HEK293 (cell line): Measurements from ENCODE around the gene TUBG1.
A peak's percentile ranks its signal among the peaks of the same experiment; 100 is the strongest.

ENCODE experiments used
- CTCF ChIA-PET: fragments of 350-600 bp; formaldehyde crosslinking; extraction: SDS; loops from one replicate; lab custom pipeline; 2021; ENCODE audit warnings: antibody characterized with exemption; lab: Yijun Ruan, JAX
- POLR2A ChIA-PET: fragments of 300-600 bp; formaldehyde crosslinking; extraction: SDS; loops from one replicate; lab custom pipeline; 2020; ENCODE audit warnings: antibody characterized with exemption, inconsistent platforms; lab: Yijun Ruan, JAX
- H3K27ac ChIP-seq: fragments of 200-500 bp; sonication (Bioruptor generic); 2 replicates; pipeline ENCODE4 v1.5.1; 2014; ENCODE audit warnings: low read depth, low read length, control low read depth, inconsistent platforms; ENCODE audit errors: extremely low read depth
- H3K36me3 ChIP-seq, 2 experiments: fragments of 200-500 bp in 1 of 2; sonication (Bioruptor generic) in 1 of 2; 1 replicate in 1 of 2; 2 replicates in 1 of 2; pipeline ENCODE4 v1.5.1; 2014 to 2017; ENCODE audit warnings: inconsistent platforms in 2 of 2, low read length in 2 of 2; ENCODE audit not compliant: control insufficient read depth in 2 of 2, insufficient read depth in 1 of 2
- H3K4me1 ChIP-seq: fragments of 200-500 bp; sonication (Bioruptor generic); 2 replicates; pipeline ENCODE4 v1.5.1; 2014; ENCODE audit warnings: mild to moderate bottlenecking, low read length, inconsistent platforms; ENCODE audit not compliant: control insufficient read depth, insufficient read depth
- H3K4me3 ChIP-seq: 2 replicates; pipeline ENCODE4 v1.5.1; 2011; ENCODE audit warnings: low read depth, mild to moderate bottlenecking, control low read depth, low read length, moderate library complexity
- H3K9me3 ChIP-seq: fragments of 200-500 bp; sonication (Bioruptor generic); 2 replicates; pipeline ENCODE4 v1.5.1; 2014; ENCODE audit warnings: low read depth, low read length, inconsistent platforms; ENCODE audit not compliant: control insufficient read depth, insufficient read depth
- BCL11A ChIP-seq: fragments of 450-650 bp; formaldehyde crosslinking; IDR thresholded peaks from 2 replicates; pipeline ENCODE4 v1.5.1; 2016; ENCODE audit warnings: low read depth, missing biosample characterization, missing genetic modification characterization
- GFI1B ChIP-seq: fragments of 450-650 bp; formaldehyde crosslinking; IDR thresholded peaks from 2 replicates; pipeline ENCODE4 v1.5.1; 2016; ENCODE audit warnings: missing biosample characterization, missing genetic modification characterization
- GLI4 ChIP-seq: fragments of 450-650 bp; formaldehyde crosslinking; IDR thresholded peaks from 2 replicates; pipeline ENCODE4 v1.5.1; 2016; ENCODE audit warnings: missing biosample characterization, missing genetic modification characterization
- GLIS1 ChIP-seq: fragments of 450-650 bp; formaldehyde crosslinking; IDR thresholded peaks from 2 replicates; pipeline ENCODE4 v1.5.1; 2016; ENCODE audit warnings: missing biosample characterization, missing genetic modification characterization
- KLF16 ChIP-seq: fragments of 450-650 bp; formaldehyde crosslinking; IDR thresholded peaks from 2 replicates; pipeline ENCODE4 v1.5.1; 2017; ENCODE audit warnings: missing biosample characterization, missing genetic modification characterization
- PRDM10 ChIP-seq: fragments of 450-650 bp; formaldehyde crosslinking; IDR thresholded peaks from 2 replicates; pipeline ENCODE4 v1.5.1; 2016; ENCODE audit warnings: missing biosample characterization, missing genetic modification characterization
- ZFP3 ChIP-seq: fragments of 450-650 bp; formaldehyde crosslinking; IDR thresholded peaks from 2 replicates; pipeline ENCODE4 v1.5.1; 2016; ENCODE audit warnings: low read depth, missing biosample characterization, missing genetic modification characterization
- ZNF155 ChIP-seq: fragments of 450-650 bp; formaldehyde crosslinking; IDR thresholded peaks from 2 replicates; pipeline ENCODE4 v1.5.1; 2016; ENCODE audit warnings: missing biosample characterization, missing genetic modification characterization
- ZNF19 ChIP-seq: fragments of 450-650 bp; formaldehyde crosslinking; IDR thresholded peaks from 2 replicates; pipeline ENCODE4; 2016; ENCODE audit warnings: missing biosample characterization, missing genetic modification characterization, low read depth
- ZNF2 ChIP-seq: fragments of 450-650 bp; formaldehyde crosslinking; IDR thresholded peaks from 2 replicates; pipeline ENCODE4 v1.5.1; 2016; ENCODE audit warnings: missing biosample characterization, missing genetic modification characterization
- ZNF214 ChIP-seq: fragments of 450-650 bp; formaldehyde crosslinking; IDR thresholded peaks from 2 replicates; pipeline ENCODE4 v1.5.1; 2017; ENCODE audit warnings: missing biosample characterization, mild to moderate bottlenecking, missing genetic modification characterization, borderline replicate concordance
- ZNF335 ChIP-seq: fragments of 450-650 bp; formaldehyde crosslinking; conservative IDR thresholded peaks from 2 replicates; pipeline ENCODE4 v1.5.1; 2016; ENCODE audit warnings: missing biosample characterization, missing genetic modification characterization
- ZNF354C ChIP-seq: fragments of 450-650 bp; formaldehyde crosslinking; IDR thresholded peaks from 2 replicates; pipeline ENCODE4 v1.5.1; 2016; ENCODE audit warnings: missing biosample characterization, missing genetic modification characterization, low read depth, borderline replicate concordance
- ZNF473 ChIP-seq: fragments of 450-650 bp; formaldehyde crosslinking; IDR thresholded peaks from 2 replicates; pipeline ENCODE4 v1.5.1; 2017; ENCODE audit warnings: missing biosample characterization, missing genetic modification characterization
- ZNF561 ChIP-seq: fragments of 450-650 bp; IDR thresholded peaks from 2 replicates; pipeline ENCODE4 v1.5.1; 2018; ENCODE audit warnings: missing biosample characterization, missing genetic modification characterization, borderline replicate concordance
- ZNF654 ChIP-seq: fragments of 450-650 bp; formaldehyde crosslinking; IDR thresholded peaks from 2 replicates; pipeline ENCODE4 v1.5.1; 2016; ENCODE audit warnings: low read depth, missing biosample characterization, missing genetic modification characterization
- ZNF660 ChIP-seq: fragments of 450-650 bp; IDR thresholded peaks from 2 replicates; pipeline ENCODE4 v1.5.1; 2018; ENCODE audit warnings: missing biosample characterization, mild to moderate bottlenecking, missing genetic modification characterization
- ZSCAN23 ChIP-seq: fragments of 450-650 bp; formaldehyde crosslinking; IDR thresholded peaks from 2 replicates; pipeline ENCODE4 v1.5.1; 2016; ENCODE audit warnings: missing biosample characterization, missing genetic modification characterization
- ZSCAN30 ChIP-seq: fragments of 450-650 bp; IDR thresholded peaks from 2 replicates; pipeline ENCODE4 v1.5.1; 2018; ENCODE audit warnings: missing biosample characterization, mild to moderate bottlenecking, missing genetic modification characterization, moderate library complexity
- TF ChIP-seq, protein P1 (sequence below): fragments of 450-650 bp; IDR thresholded peaks from 2 replicates; pipeline ENCODE4 v1.5.1; 2018; ENCODE audit warnings: missing biosample characterization, mild to moderate bottlenecking, missing genetic modification characterization
- TF ChIP-seq, protein P2 (sequence below): fragments of 450-650 bp; formaldehyde crosslinking; IDR thresholded peaks from 2 replicates; pipeline ENCODE4 v1.5.1; 2016; ENCODE audit warnings: missing biosample characterization, missing genetic modification characterization
- TF ChIP-seq, protein P3 (sequence below): fragments of 450-650 bp; formaldehyde crosslinking; IDR thresholded peaks from 2 replicates; pipeline ENCODE4 v1.5.1; 2017; ENCODE audit warnings: missing biosample characterization, missing genetic modification characterization
- TF ChIP-seq, protein P4 (sequence below): fragments of 450-650 bp; formaldehyde crosslinking; IDR thresholded peaks from 2 replicates; pipeline ENCODE4 v1.5.1; 2016; ENCODE audit warnings: missing biosample characterization, missing genetic modification characterization

Gene TUBG1

DNA sequence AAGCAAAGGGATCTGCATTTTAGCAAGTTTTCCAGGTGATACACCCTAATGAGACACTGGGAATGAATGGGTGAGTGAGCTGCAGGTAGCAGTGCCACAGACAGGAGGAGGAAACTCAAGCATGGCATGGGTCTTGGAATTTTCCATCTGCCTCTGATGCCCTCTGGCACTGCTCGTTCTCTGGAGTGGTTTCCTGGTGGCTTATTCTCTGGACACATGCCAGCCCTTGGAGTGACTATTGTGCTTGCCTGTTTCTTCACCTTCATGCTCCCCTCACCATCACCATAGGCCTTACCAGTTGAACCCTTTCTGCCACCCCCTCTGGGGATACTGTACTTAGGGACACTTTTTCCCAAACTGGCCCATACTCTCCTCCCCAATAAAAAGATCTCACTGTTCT lies 45.9 kb upstream of the TUBG1 start:
- no peak overlapping the region for H3K4me3 ChIP-seq
- H3K36me3 ChIP-seq = peaks cover 0 to 44% of the 10 kb centered on the region in 2 experiments; a peak in 1 of 3 replicates
- H3K9me3 ChIP-seq = no peaks in the 10 kb centered on the region
- ChIA-PET POLR2A (interaction anchor here (0.8 kb wide), 1 partner anchor 9 kb away, joined by 5 read pairs; no protein-coding TSS in a partner anchor), CTCF (interaction anchor here (0.9 to 1.1 kb wide), 3 partner anchors 12 to 434 kb away, joined by 3 read pairs; partner anchors contain the start of gene RPL27)
- TF ChIP-seq PRDM10 (peak; percentile 61), GLI4 (tag by site-specific recombination) (no peak), GFI1B (tag by site-specific recombination) (no peak), BCL11A (tag by site-specific recombination) (no peak), ZNF660 (tag by site-specific recombination) (no peak), ZNF473 (tag by site-specific recombination) (no peak), ZSCAN23 (tag by site-specific recombination) (no peak), ZNF2 (no peak), ZFP3 (tag by site-specific recombination) (no peak), ZNF354C (no peak), ZNF155 (tag by site-specific recombination) (no peak), KLF16 (tag by site-specific recombination) (no peak), ZNF19 (tag by site-specific recombination) (no peak), ZNF335 (tag by site-specific recombination) (peak; percentile 87), GLIS1 (peak; percentile 1; the same call in 1 of the 2 replicates), ZSCAN30 (tag by site-specific recombination) (no peak), ZNF214 (tag by site-specific recombination) (no peak), ZNF654 (tag by site-specific recombination) (no peak), ZNF561 (tag by site-specific recombination) (no peak)
- TF ChIP-seq, protein P1, sequence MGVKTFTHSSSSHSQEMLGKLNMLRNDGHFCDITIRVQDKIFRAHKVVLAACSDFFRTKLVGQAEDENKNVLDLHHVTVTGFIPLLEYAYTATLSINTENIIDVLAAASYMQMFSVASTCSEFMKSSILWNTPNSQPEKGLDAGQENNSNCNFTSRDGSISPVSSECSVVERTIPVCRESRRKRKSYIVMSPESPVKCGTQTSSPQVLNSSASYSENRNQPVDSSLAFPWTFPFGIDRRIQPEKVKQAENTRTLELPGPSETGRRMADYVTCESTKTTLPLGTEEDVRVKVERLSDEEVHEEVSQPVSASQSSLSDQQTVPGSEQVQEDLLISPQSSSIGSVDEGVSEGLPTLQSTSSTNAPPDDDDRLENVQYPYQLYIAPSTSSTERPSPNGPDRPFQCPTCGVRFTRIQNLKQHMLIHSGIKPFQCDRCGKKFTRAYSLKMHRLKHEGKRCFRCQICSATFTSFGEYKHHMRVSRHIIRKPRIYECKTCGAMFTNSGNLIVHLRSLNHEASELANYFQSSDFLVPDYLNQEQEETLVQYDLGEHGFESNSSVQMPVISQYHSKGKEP (tag by site-specific recombination) = no peak
- TF ChIP-seq, protein P2, sequence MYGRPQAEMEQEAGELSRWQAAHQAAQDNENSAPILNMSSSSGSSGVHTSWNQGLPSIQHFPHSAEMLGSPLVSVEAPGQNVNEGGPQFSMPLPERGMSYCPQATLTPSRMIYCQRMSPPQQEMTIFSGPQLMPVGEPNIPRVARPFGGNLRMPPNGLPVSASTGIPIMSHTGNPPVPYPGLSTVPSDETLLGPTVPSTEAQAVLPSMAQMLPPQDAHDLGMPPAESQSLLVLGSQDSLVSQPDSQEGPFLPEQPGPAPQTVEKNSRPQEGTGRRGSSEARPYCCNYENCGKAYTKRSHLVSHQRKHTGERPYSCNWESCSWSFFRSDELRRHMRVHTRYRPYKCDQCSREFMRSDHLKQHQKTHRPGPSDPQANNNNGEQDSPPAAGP (tag by site-specific recombination) = no peak
- TF ChIP-seq, protein P3, sequence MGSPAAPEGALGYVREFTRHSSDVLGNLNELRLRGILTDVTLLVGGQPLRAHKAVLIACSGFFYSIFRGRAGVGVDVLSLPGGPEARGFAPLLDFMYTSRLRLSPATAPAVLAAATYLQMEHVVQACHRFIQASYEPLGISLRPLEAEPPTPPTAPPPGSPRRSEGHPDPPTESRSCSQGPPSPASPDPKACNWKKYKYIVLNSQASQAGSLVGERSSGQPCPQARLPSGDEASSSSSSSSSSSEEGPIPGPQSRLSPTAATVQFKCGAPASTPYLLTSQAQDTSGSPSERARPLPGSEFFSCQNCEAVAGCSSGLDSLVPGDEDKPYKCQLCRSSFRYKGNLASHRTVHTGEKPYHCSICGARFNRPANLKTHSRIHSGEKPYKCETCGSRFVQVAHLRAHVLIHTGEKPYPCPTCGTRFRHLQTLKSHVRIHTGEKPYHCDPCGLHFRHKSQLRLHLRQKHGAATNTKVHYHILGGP = no peak
- TF ChIP-seq, protein P4, sequence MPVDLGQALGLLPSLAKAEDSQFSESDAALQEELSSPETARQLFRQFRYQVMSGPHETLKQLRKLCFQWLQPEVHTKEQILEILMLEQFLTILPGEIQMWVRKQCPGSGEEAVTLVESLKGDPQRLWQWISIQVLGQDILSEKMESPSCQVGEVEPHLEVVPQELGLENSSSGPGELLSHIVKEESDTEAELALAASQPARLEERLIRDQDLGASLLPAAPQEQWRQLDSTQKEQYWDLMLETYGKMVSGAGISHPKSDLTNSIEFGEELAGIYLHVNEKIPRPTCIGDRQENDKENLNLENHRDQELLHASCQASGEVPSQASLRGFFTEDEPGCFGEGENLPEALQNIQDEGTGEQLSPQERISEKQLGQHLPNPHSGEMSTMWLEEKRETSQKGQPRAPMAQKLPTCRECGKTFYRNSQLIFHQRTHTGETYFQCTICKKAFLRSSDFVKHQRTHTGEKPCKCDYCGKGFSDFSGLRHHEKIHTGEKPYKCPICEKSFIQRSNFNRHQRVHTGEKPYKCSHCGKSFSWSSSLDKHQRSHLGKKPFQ (tag by site-specific recombination) = no peak
- no peak overlapping the region for H3K27ac ChIP-seq
- H3K4me1 ChIP-seq = peaks cover 10% of the 10 kb centered on the region; the same call in 1 of the 2 replicates
